Osteocyte (in vitro differentiated cells): ENCODE measurements around the gene IGF2BP3. TPM values are rescaled to one million over a fixed set of nuclear protein-coding genes. Genes with fewer than 3 reads are reported as not detected.

Experiments used
- DNase-seq: peaks from one replicate; pipeline ENCODE4 v3.0.0; 2021; ENCODE audit warnings: mixed read lengths; ENCODE audit not compliant: unreplicated experiment; ENCODE audit errors: extremely low spot score
- H3K27ac Mint-ChIP-seq: one replicate; pipeline ENCODE4 v1.8.0; 2021; ENCODE audit warnings: mild to moderate bottlenecking, mixed read lengths; ENCODE audit not compliant: unreplicated experiment
- H3K27me3 Mint-ChIP-seq: one replicate; pipeline ENCODE4 v1.8.0; 2021; ENCODE audit warnings: mixed read lengths; ENCODE audit not compliant: unreplicated experiment
- H3K36me3 Mint-ChIP-seq: one replicate; pipeline ENCODE4 v1.8.0; 2021; ENCODE audit warnings: mixed read lengths; ENCODE audit not compliant: unreplicated experiment
- H3K4me1 Mint-ChIP-seq: one replicate; pipeline ENCODE4 v1.8.0; 2021; ENCODE audit warnings: mixed read lengths; ENCODE audit not compliant: unreplicated experiment
- H3K4me3 Mint-ChIP-seq: one replicate; pipeline ENCODE4 v1.8.0; 2021; ENCODE audit warnings: mild to moderate bottlenecking, moderate library complexity, mixed read lengths; ENCODE audit not compliant: unreplicated experiment
- H3K9me3 Mint-ChIP-seq: one replicate; pipeline ENCODE4 v1.8.0; 2021; ENCODE audit warnings: mixed read lengths; ENCODE audit not compliant: unreplicated experiment
- CTCF ChIP-seq: fragments of 200-600 bp; sonication (generic); IDR thresholded peaks from 2 replicates; pipeline ENCODE4 v1.5.0; 2021; ENCODE audit warnings: antibody characterized with exemption, mild to moderate bottlenecking, moderate library complexity
- total RNA-seq: library from RNA; stranded (reverse); gene quantifications from 2 replicates; pipeline ENCODE4 v1.2.1, GENCODE V29; 2021

The IGF2BP3 gene
- total RNA-seq, 1 donor from 2014 or later = 70.0 TPM

GRCh38 chr7:23472556-23472955, 2.3 kb upstream of the IGF2BP3 start:
- DNase-seq = no peak
- Mint-ChIP-seq H3K27me3 (peaks cover 6% of the 10 kb centered on the region), H3K4me3 (peak overlapping the region; percentile 87), H3K27ac (peak overlapping the region; percentile 87), H3K36me3 (no peaks in the 10 kb centered on the region), H3K9me3 (no peaks in the 10 kb centered on the region), H3K4me1 (peaks cover 30% of the 10 kb centered on the region)
- no peak for TF ChIP-seq CTCF

- peak overlapping the region; percentile 86 for H3K4me3 Mint-ChIP-seq
- H3K27ac Mint-ChIP-seq = peak overlapping the region; percentile 97
- H3K27me3 Mint-ChIP-seq = peaks cover 5% of the 10 kb centered on the region
- DNase-seq = no peak
- peaks cover 33% of the 10 kb centered on the region for H3K4me1 Mint-ChIP-seq
- no peaks in the 10 kb centered on the region for H3K9me3 Mint-ChIP-seq
- no peak for TF ChIP-seq CTCF
- H3K36me3 Mint-ChIP-seq = no peaks in the 10 kb centered on the region
Observed at GRCh38 chr7:23472046-23472445, 1.8 kb upstream of the IGF2BP3 start.

- DNase-seq = peak; percentile 92
- Mint-ChIP-seq H3K9me3 (no peaks in the 10 kb centered on the region), H3K4me1 (peaks cover 38% of the 10 kb centered on the region), H3K4me3 (peak overlapping the region; percentile 96), H3K36me3 (no peaks in the 10 kb centered on the region), H3K27ac (peak overlapping the region; percentile 97), H3K27me3 (no peaks in the 10 kb centered on the region)
- TF ChIP-seq CTCF = no peak
Observed at GRCh38 chr7:23471106-23471859, 992 bp upstream of the IGF2BP3 start.

- H3K27ac Mint-ChIP-seq = peak overlapping the region; percentile 96
Observed at GRCh38 chr7:23469961-23470250, 385 bp downstream of the IGF2BP3 start.

More at GRCh38 chr7:23469961-23470250, 385 bp downstream of the IGF2BP3 start:
- Mint-ChIP-seq H3K4me1 (peaks cover 46% of the 10 kb centered on the region), H3K9me3 (no peaks in the 10 kb centered on the region), H3K36me3 (no peaks in the 10 kb centered on the region), H3K27me3 (no peaks in the 10 kb centered on the region), H3K4me3 (peak overlapping the region; percentile 96)
- no peak for DNase-seq
- no peak for TF ChIP-seq CTCF
